ENCODE data around the gene GNG11.

GNG11 gene

DNA sequence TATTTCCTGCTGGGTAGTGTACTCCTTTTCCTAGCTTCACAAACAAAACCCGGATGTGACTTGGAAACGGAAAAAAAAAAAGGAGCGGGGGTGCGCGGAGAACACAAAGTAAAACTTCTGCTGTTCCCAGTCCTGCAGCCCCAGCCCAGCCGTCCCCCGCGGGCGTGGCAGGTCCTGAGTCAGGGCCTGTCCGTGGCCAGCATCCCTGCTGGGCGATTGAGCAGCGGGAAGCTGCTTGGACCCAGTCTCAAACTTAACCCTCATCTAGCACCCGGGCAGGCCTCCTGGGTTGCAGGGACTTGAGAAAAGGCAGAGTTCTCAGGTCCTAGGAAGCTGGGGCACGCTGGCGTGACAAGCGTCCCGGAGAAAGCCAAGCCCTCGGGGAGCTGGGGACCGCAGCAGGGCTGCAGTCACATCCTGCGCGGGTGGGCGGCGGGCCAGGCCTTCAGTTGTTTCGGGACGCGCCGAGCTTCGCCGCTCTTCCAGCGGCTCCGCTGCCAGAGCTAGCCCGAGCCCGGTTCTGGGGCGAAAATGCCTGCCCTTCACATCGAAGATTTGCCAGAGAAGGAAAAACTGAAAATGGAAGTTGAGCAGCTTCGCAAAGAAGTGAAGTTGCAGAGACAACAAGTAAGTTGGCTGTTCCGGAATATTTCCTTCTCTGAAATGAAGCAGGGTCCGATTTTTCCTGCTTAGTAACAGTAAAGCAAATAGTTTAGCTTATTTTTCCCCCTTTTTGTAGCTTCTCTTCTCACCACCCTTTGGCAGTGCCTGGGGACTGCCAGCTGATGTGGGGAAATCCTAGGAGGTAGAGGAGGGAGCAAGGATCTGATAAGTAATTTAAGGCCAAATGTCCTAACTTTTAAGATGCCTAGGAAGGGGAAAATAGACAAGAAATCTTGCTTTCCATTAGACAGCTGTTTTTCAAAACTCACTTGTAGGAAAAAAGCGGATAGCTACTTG, at the start of gene GNG11:
Gene GNG11 (plus strand): TSS at position 129 of the 960 bp plus-strand sequence. CDS start 403 bp downstream, at position 532.
- peak; percentile 37 for DNase-seq (ENCODE audit: low spot score)
- TF ChIP-seq, protein P1, sequence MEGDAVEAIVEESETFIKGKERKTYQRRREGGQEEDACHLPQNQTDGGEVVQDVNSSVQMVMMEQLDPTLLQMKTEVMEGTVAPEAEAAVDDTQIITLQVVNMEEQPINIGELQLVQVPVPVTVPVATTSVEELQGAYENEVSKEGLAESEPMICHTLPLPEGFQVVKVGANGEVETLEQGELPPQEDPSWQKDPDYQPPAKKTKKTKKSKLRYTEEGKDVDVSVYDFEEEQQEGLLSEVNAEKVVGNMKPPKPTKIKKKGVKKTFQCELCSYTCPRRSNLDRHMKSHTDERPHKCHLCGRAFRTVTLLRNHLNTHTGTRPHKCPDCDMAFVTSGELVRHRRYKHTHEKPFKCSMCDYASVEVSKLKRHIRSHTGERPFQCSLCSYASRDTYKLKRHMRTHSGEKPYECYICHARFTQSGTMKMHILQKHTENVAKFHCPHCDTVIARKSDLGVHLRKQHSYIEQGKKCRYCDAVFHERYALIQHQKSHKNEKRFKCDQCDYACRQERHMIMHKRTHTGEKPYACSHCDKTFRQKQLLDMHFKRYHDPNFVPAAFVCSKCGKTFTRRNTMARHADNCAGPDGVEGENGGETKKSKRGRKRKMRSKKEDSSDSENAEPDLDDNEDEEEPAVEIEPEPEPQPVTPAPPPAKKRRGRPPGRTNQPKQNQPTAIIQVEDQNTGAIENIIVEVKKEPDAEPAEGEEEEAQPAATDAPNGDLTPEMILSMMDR (IDR thresholded peaks at IDR 0.05; ENCODE audit: extremely low read depth, missing control alignments) = no peak

DNA sequence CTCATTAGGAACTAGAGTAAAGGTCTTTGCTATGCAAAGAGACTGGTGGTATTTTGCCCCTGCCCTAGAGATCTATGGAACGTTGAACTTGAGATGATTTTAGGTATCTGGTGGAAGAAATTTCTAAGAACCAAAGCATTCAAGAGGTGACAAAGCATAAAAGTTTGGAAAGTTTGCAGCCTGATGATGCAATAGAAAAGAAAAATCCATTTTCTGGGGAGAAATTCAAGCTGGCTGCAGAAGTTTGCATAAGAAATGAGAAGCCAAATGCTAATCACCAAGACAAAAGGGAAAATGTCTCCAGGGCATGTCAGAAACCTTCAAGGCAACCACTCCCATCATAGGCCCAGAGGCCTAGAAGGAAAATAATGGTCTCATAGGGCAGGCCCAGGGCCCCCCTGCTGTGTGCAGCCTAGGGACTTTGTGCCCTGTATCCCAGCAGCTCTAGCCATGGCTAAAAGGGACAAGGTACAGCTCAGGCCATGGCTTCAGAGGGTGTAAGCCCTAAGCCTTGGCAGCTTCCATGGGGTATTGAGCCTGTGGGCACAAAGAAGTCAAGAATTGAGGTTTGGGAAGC, 47.4 kb upstream of the GNG11 start:
- DNase-seq (ENCODE audit: low spot score) = no peak
- TF ChIP-seq, protein P1 (IDR thresholded peaks at IDR 0.05; ENCODE audit: extremely low read depth, missing control alignments) = no peak

DNA sequence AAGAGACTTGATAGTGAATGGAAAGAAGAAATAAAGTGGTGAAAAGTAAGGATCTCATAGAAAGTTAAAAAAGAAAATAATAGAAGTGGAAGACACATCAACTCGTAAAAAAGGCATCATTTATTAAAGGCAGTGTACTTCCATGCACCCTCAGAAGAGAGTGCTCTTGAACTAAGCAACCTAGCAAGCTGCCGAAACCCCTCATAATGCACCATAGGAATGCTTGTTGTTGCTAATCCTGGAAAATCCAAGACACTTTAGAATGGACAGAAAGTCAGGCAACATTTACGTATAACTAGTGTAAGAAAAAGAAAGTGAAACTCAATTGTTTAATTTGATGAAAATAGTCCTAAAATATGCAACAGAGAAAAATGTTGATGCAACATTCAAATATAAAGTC, 43.8 kb upstream of the GNG11 start:
- DNase-seq (ENCODE audit: low spot score) = no peak
- TF ChIP-seq, protein P1 (IDR thresholded peaks at IDR 0.05; ENCODE audit: extremely low read depth, missing control alignments) = no peak

DNA sequence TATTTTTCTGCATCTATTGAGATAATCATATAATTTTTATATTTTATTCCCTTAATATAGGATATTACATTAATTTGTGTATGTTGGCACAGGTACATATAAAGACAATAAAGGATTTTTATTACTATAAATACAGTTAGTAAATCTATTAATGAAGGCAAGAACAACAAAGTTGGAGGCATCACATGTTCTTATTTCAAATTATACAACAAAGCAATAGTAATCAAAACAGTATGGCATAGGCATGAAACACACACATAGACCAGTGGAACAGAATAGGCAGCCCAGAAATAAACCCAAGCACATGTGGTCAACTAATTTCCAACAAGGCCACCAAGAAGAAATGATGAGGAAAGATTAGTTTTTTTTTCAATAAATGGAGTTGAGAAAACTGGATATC, 42.2 kb upstream of the GNG11 start:
- TF ChIP-seq, protein P1 (IDR thresholded peaks at IDR 0.05; ENCODE audit: extremely low read depth, missing control alignments) = no peak
- no peak for DNase-seq (ENCODE audit: low spot score)

DNA sequence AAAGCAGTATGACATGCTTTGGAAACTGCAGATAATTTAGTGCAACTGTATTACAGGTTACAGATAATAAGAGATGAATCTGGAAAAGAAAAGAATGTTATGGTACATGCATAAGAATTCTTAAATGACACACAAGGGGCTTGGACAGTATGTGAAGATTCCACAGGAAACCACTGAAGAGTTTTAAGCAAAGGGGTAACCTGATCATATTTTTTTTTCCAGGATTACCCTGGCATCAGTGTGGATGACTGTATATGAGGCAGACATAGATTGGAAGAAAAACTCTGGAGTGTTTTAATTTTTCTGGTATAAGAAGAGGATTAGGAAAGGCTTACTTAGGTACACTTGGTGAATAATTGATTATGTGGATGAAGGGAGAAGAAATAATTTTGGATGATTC, 39.1 kb upstream of the GNG11 start:
- DNase-seq (ENCODE audit: low spot score) = no peak
- TF ChIP-seq, protein P1 (IDR thresholded peaks at IDR 0.05; ENCODE audit: extremely low read depth, missing control alignments) = no peak

DNA sequence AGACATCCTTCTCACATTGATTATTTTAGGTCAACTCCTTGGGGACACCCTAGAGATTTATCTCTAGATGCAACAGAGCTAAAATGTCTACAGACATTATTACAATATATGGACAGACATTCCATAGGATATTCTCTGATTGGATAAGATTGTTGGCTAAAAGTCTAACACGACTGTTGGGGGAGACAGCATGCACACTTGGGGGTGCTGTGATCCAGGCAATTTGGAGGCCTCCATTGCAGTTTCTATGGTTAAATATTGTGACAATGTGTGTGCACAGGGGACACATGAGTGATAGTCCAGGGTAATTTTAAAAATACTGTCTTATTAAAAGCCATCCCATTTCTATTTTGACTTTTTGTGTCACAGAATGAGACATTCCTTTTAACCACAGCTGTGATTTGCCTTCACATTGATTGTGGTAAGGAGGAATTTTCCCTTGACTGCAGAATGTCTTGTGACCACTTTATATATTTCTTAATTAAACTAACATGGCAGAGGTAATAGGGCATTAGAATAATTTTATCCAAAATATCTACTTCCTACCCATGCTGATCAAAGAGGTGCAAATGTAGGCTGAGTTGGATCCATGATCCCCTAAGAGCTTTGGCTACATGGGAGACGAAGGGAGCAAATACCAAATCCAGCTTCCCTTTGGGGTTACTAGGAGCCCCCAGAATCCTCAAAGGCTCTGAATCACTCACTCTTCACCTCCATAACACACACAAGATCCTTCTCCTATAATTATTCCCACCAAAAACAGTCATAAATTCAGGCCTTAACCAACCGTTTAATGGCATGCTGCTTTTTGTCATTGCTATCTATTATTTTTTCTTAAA, 38.2 kb upstream of the GNG11 start:
- TF ChIP-seq, protein P1 (IDR thresholded peaks at IDR 0.05; ENCODE audit: extremely low read depth, missing control alignments) = no peak
- DNase-seq (ENCODE audit: low spot score) = no peak
